ENCODE data around the gene PRSS57.

The PRSS57 gene

DNA sequence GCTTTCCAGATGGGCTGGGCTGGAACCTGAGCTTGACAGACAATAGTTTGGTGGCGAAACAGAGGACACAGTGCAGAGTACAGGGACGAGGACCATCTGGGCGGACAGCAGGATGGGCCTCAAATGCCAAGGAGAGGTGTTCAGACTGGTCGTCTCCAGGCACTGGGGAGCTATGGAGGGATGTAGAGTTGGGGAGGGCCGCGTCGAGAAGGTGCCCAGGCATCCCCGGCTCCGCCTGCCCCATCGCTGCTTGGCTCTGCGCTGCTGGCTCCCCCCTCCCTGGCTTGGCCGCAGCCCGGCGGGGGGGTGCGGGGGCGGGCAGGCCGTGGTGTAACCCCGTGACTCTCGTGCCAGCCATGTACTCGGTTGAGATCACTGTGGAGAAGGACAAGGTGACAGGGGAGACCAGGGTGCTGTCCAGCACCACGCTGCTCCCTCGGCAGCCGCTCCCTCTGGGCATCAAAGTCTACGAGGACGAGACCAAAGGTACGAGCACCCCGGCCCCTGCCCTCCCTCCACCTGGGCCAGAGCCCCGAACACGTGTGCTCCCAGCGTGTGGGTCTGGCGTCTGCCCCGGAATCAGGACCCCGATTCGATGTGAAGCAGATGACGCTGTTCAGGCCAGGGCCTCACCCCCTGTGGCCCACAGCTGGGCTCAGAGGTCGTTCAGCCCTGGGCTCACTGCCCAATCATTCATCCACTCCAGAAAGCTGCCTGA, 44.9 kb upstream of the PRSS57 start:
- TF ChIP-seq, protein P1, sequence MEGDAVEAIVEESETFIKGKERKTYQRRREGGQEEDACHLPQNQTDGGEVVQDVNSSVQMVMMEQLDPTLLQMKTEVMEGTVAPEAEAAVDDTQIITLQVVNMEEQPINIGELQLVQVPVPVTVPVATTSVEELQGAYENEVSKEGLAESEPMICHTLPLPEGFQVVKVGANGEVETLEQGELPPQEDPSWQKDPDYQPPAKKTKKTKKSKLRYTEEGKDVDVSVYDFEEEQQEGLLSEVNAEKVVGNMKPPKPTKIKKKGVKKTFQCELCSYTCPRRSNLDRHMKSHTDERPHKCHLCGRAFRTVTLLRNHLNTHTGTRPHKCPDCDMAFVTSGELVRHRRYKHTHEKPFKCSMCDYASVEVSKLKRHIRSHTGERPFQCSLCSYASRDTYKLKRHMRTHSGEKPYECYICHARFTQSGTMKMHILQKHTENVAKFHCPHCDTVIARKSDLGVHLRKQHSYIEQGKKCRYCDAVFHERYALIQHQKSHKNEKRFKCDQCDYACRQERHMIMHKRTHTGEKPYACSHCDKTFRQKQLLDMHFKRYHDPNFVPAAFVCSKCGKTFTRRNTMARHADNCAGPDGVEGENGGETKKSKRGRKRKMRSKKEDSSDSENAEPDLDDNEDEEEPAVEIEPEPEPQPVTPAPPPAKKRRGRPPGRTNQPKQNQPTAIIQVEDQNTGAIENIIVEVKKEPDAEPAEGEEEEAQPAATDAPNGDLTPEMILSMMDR (IDR thresholded peaks at IDR 0.05; ENCODE audit: insufficient read depth, low read length) = no peak
- TF ChIP-seq, protein P2, sequence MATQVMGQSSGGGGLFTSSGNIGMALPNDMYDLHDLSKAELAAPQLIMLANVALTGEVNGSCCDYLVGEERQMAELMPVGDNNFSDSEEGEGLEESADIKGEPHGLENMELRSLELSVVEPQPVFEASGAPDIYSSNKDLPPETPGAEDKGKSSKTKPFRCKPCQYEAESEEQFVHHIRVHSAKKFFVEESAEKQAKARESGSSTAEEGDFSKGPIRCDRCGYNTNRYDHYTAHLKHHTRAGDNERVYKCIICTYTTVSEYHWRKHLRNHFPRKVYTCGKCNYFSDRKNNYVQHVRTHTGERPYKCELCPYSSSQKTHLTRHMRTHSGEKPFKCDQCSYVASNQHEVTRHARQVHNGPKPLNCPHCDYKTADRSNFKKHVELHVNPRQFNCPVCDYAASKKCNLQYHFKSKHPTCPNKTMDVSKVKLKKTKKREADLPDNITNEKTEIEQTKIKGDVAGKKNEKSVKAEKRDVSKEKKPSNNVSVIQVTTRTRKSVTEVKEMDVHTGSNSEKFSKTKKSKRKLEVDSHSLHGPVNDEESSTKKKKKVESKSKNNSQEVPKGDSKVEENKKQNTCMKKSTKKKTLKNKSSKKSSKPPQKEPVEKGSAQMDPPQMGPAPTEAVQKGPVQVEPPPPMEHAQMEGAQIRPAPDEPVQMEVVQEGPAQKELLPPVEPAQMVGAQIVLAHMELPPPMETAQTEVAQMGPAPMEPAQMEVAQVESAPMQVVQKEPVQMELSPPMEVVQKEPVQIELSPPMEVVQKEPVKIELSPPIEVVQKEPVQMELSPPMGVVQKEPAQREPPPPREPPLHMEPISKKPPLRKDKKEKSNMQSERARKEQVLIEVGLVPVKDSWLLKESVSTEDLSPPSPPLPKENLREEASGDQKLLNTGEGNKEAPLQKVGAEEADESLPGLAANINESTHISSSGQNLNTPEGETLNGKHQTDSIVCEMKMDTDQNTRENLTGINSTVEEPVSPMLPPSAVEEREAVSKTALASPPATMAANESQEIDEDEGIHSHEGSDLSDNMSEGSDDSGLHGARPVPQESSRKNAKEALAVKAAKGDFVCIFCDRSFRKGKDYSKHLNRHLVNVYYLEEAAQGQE (IDR thresholded peaks at IDR 0.05; ENCODE audit: insufficient replicate concordance, low read depth) = peak; percentile 40
- H3K27me3 ChIP-seq (ENCODE audit: insufficient read depth, poor library complexity, severe bottlenecking) = no peaks in the 10 kb centered on the region
- H3K27ac ChIP-seq (replicated peaks) = no peak overlapping the region
- H3K4me3 ChIP-seq (replicated peaks; ENCODE audit: insufficient read depth, low read length) = no peak overlapping the region
- DNase-seq (ENCODE audit: low read depth in 1 of 2, low spot score in 1 of 2) = no peak

GRCh38 chr19:738509-739128, 43.4 kb upstream of the PRSS57 start:
- no peak overlapping the region for H3K4me3 ChIP-seq (replicated peaks; ENCODE audit: insufficient read depth, low read length)
- no peak for TF ChIP-seq POLR2AphosphoS5 (IDR thresholded peaks at IDR 0.05; ENCODE audit: low read depth)
- TF ChIP-seq, protein P2 (IDR thresholded peaks at IDR 0.05; ENCODE audit: insufficient replicate concordance, low read depth) = no peak
- TF ChIP-seq, protein P1 (IDR thresholded peaks at IDR 0.05; ENCODE audit: insufficient read depth, low read length) = no peak
- TF ChIP-seq SPI1 (IDR thresholded peaks at IDR 0.05; ENCODE audit: borderline replicate concordance, low read depth) = no peak
- no peak for TF ChIP-seq GABPA (IDR thresholded peaks at IDR 0.05; ENCODE audit: low read depth)
- H3K27me3 ChIP-seq (ENCODE audit: insufficient read depth, poor library complexity, severe bottlenecking) = no peaks in the 10 kb centered on the region
- H3K27ac ChIP-seq (replicated peaks) = no peak overlapping the region
- no peak for DNase-seq (ENCODE audit: low read depth in 1 of 2, low spot score in 1 of 2)

DNA sequence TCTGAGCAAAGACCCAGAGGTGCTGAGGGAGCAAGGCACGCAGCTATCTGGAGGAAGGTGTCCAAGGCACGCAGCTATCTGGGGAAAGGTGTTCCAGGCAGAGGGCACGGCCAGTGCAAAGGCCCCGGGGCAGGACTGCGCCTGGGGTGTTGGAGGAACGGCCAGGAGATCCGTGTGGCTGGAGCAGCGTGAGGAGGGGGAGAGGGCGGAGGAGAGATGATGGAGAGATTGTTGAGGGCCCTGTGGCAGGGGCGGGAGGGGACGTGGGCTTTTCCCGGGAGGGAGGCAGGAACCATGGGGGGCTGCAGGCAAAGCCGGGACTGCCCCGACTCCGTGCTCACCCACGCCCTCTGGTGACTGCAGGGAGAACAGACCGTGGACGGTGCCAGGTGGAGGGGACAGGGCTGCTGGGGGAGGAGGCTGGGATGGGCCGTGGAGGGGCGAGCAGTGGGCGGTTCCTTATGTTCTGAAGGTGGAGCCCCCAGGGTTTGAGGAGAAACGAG, 42.4 kb upstream of the PRSS57 start:
- H3K27ac ChIP-seq (replicated peaks) = no peak overlapping the region
- TF ChIP-seq, protein P1 (IDR thresholded peaks at IDR 0.05; ENCODE audit: insufficient read depth, low read length) = peak; percentile 36
- TF ChIP-seq, protein P2 (IDR thresholded peaks at IDR 0.05; ENCODE audit: insufficient replicate concordance, low read depth) = no peak
- peak in 1 of 2 experiments; percentile 52 for DNase-seq (ENCODE audit: low read depth in 1 of 2, low spot score in 1 of 2)
- H3K4me3 ChIP-seq (replicated peaks; ENCODE audit: insufficient read depth, low read length) = no peak overlapping the region
- no peaks in the 10 kb centered on the region for H3K27me3 ChIP-seq (ENCODE audit: insufficient read depth, poor library complexity, severe bottlenecking)
